ENCODE measurements around the gene NOD1. TPM values are rescaled to one million over a fixed set of nuclear protein-coding genes. Genes with fewer than 3 reads are reported as not detected.

Gene NOD1
- total RNA-seq, 2 donors from 2014 or later: 3.6 to 4.6 TPM

- TF ChIP-seq POLR2A (IDR thresholded peaks at IDR 0.05): no peak
- Histone ChIP-seq H3K36me3 (replicated peaks in 1 of 2; ENCODE audit: insufficient read depth in 1 of 2, low read depth in 2 of 2) (no peaks in the 10 kb centered on the region), H3K4me3 (no peak overlapping the region), H3K9me3 (no peaks in the 10 kb centered on the region), H3K4me1 (peaks cover 37% of the 10 kb centered on the region), H3K27me3 (no peaks in the 10 kb centered on the region), H3K27ac (no peak overlapping the region)
- DNase-seq: no peak
- no peak for ATAC-seq
- intact Hi-C loops (cut with DNase I): no loop called here
- WGBS, 2 donors: 68% methylated on average over 10 of the region's 10 CpGs
These were observed 2.0 kb downstream of the NOD1 start for GRCh38 chr7:30476459-30477145.

- intact Hi-C loops (cut with DNase I): no loop called here
- H3K27ac ChIP-seq: peak overlapping the region in 1 of 4 donors; percentile 16
- no peak for TF ChIP-seq POLR2A (IDR thresholded peaks at IDR 0.05)
- no peak for TF ChIP-seq CTCF (IDR thresholded peaks at IDR 0.05)
- peaks cover 46% of the 10 kb centered on the region for H3K4me1 ChIP-seq
- no peak overlapping the region for H3K4me3 ChIP-seq
- H3K36me3 ChIP-seq (replicated peaks in 1 of 2; ENCODE audit: insufficient read depth in 1 of 2, low read depth in 2 of 2): no peaks in the 10 kb centered on the region
- ATAC-seq (no peak), DNase-seq (no peak)
- no peaks in the 10 kb centered on the region for H3K27me3 ChIP-seq
- H3K9me3 ChIP-seq: no peaks in the 10 kb centered on the region
- WGBS, 2 donors: 19 to 39% methylated on average over 6 of the region's 6 CpGs
These were observed 3.0 kb downstream of the NOD1 start for GRCh38 chr7:30475580-30475979.

GRCh38 chr7:30474893-30475292 is 3.7 kb downstream of the NOD1 start:
- H3K27me3 ChIP-seq: no peaks in the 10 kb centered on the region
- peaks cover 52% of the 10 kb centered on the region for H3K4me1 ChIP-seq
- H3K27ac ChIP-seq: peak overlapping the region in 1 of 4 donors; percentile 16
- no peaks in the 10 kb centered on the region for H3K9me3 ChIP-seq
- H3K36me3 ChIP-seq (replicated peaks in 1 of 2; ENCODE audit: insufficient read depth in 1 of 2, low read depth in 2 of 2): no peaks in the 10 kb centered on the region
- DNase-seq (peak in 1 of 4 donors; percentile 22), ATAC-seq (no peak)
- no peak overlapping the region for H3K4me3 ChIP-seq
- intact Hi-C loops (cut with DNase I): no loop called here
- TF ChIP-seq POLR2A (IDR thresholded peaks at IDR 0.05): no peak
- no peak for TF ChIP-seq CTCF (IDR thresholded peaks at IDR 0.05)
- 70 to 80% methylated on average over 2 of the region's 2 CpGs for WGBS, 2 donors

- peaks cover 55% of the 10 kb centered on the region for H3K4me1 ChIP-seq
- no peak overlapping the region for H3K4me3 ChIP-seq
- ATAC-seq (no peak), DNase-seq (no peak)
- intact Hi-C loops (cut with DNase I): no loop called here
- WGBS, 2 donors: 91 to 92% methylated on average over 10 of the region's 10 CpGs
- peak overlapping the region in 1 of 4 donors; percentile 2 for H3K27ac ChIP-seq
- TF ChIP-seq POLR2A (IDR thresholded peaks at IDR 0.05): no peak
- no peak for TF ChIP-seq CTCF (IDR thresholded peaks at IDR 0.05)
- H3K9me3 ChIP-seq: no peaks in the 10 kb centered on the region
- H3K27me3 ChIP-seq: no peaks in the 10 kb centered on the region
- no peaks in the 10 kb centered on the region for H3K36me3 ChIP-seq (replicated peaks in 1 of 2; ENCODE audit: insufficient read depth in 1 of 2, low read depth in 2 of 2)
These were observed 4.1 kb downstream of the NOD1 start for GRCh38 chr7:30474485-30474884.

- H3K9me3 ChIP-seq: no peaks in the 10 kb centered on the region
- H3K36me3 ChIP-seq (replicated peaks in 1 of 2; ENCODE audit: insufficient read depth in 1 of 2, low read depth in 2 of 2): no peaks in the 10 kb centered on the region
- no peak overlapping the region for H3K4me3 ChIP-seq
- H3K27me3 ChIP-seq: no peaks in the 10 kb centered on the region
- no peak for TF ChIP-seq POLR2A (IDR thresholded peaks at IDR 0.05)
- no peak for TF ChIP-seq CTCF (IDR thresholded peaks at IDR 0.05)
- no peak overlapping the region for H3K27ac ChIP-seq
- peaks cover 55% of the 10 kb centered on the region for H3K4me1 ChIP-seq
- 75 to 100% methylated on average over 1 of the region's 1 CpG for WGBS, 2 donors
- intact Hi-C loops (cut with DNase I): no loop called here
- no peak for ATAC-seq
- no peak for DNase-seq
These were observed 4.7 kb downstream of the NOD1 start for GRCh38 chr7:30473903-30474302.
